Amygdala (tissue), 56 donors: ENCODE measurements around the gene GPR39.

ENCODE experiments used
- DNase-seq, 56 donors: peaks; one replicate each; lab custom pipeline; 2025; lab: John Stamatoyannopoulos, UW

Gene GPR39

GRCh38 chr2:132664096-132664495 is 247.5 kb downstream of the GPR39 start:
- DNase-seq, result no peak

GRCh38 chr2:132665401-132666140 is 249.0 kb downstream of the GPR39 start:
- no peak for DNase-seq

GRCh38 chr2:132667706-132668105 is 251.1 kb downstream of the GPR39 start:
- no peak for DNase-seq

GRCh38 chr2:132668189-132668823 is 251.7 kb downstream of the GPR39 start:
- DNase-seq, result peak in 9 of 56 donors; percentile 15 to 42 (median 23)

- peak in 5 of 56 donors; percentile 22 to 30 (median 26) for DNase-seq
Measured at GRCh38 chr2:132668987-132669907, 252.6 kb downstream of the GPR39 start.

- peak in 37 of 56 donors; percentile 12 to 66 (median 45) for DNase-seq
Measured at GRCh38 chr2:132669908-132670495, 253.4 kb downstream of the GPR39 start, which contains the start of gene LYPD1. Gene LYPD1, minus strand, starts transcription at chr2:132670205. Its CDS starts 273 bp downstream, at chr2:132669932.

GRCh38 chr2:132670496-132671150 is 254.0 kb downstream of the GPR39 start:
- peak in 28 of 56 donors; percentile 18 to 66 (median 44) for DNase-seq

GRCh38 chr2:132671151-132671835 is 254.7 kb downstream of the GPR39 start:
- DNase-seq, result peak in 6 of 56 donors; percentile 27 to 61 (median 38)

- DNase-seq, result no peak
Measured at GRCh38 chr2:132676999-132677398, 260.4 kb downstream of the GPR39 start.

GRCh38 chr2:132677661-132678060 is 261.1 kb downstream of the GPR39 start:
- DNase-seq, result no peak

- no peak for DNase-seq
Measured at GRCh38 chr2:132678483-132678882, 261.9 kb downstream of the GPR39 start.

GRCh38 chr2:132680544-132680943 is 263.9 kb downstream of the GPR39 start:
- no peak for DNase-seq

GRCh38 chr2:132681766-132682165 is 265.2 kb downstream of the GPR39 start:
- DNase-seq, result no peak

GRCh38 chr2:132690664-132691303 is 274.2 kb downstream of the GPR39 start:
- DNase-seq, result no peak

GRCh38 chr2:132691556-132691955 is 275.0 kb downstream of the GPR39 start:
- DNase-seq, result no peak

GRCh38 chr2:132692816-132693215 is 276.2 kb downstream of the GPR39 start:
- no peak for DNase-seq
